Measurements from ENCODE around the gene MAGI2. TPM values are rescaled to one million over a fixed set of nuclear protein-coding genes. Genes with fewer than 3 reads are reported as not detected.

Gene MAGI2
- polyA plus RNA-seq, 1 experiment = 0.81 TPM

- H3K36me3 ChIP-seq (ENCODE audit: control insufficient read depth, insufficient read depth, low read length) = no peaks in the 10 kb centered on the region
- no peaks in the 10 kb centered on the region for H3K27me3 ChIP-seq (ENCODE audit: control insufficient read depth, insufficient read depth, low read length)
- ChIA-PET CTCF (no interaction called here), POLR2A (no interaction called here)
- no peak overlapping the region for H3K4me3 ChIP-seq (ENCODE audit: low read depth, low read length)
- DNase-seq (ENCODE audit: low read depth) = no peak
- TF ChIP-seq CTCF (IDR thresholded peaks at IDR 0.05; ENCODE audit: insufficient read depth, low read depth, low read length) = no peak
Measured at GRCh38 chr7:78055599-78055998, 1397.9 kb downstream of the MAGI2 start.

GRCh38 chr7:78055001-78055573 is 1398.4 kb downstream of the MAGI2 start:
- ChIA-PET POLR2A (no interaction called here), CTCF (interaction anchor here (0.6 kb wide), 1 partner anchor 52 kb away, joined by 3 read pairs; no protein-coding TSS in a partner anchor)
- Histone ChIP-seq H3K27me3 (ENCODE audit: control insufficient read depth, insufficient read depth, low read length) (no peaks in the 10 kb centered on the region), H3K4me3 (ENCODE audit: low read depth, low read length) (no peak overlapping the region), H3K36me3 (ENCODE audit: control insufficient read depth, insufficient read depth, low read length) (no peaks in the 10 kb centered on the region)
- no peak for DNase-seq (ENCODE audit: low read depth)
- no peak for TF ChIP-seq CTCF (IDR thresholded peaks at IDR 0.05; ENCODE audit: insufficient read depth, low read depth, low read length)

GRCh38 chr7:78052112-78052511 is 1401.4 kb downstream of the MAGI2 start:
- ChIA-PET POLR2A (no interaction called here), CTCF (interaction anchor here (0.7 to 1.5 kb wide), 2 partner anchors 12 to 85 kb away, joined by 3 to 4 read pairs; no protein-coding TSS in a partner anchor)
- Histone ChIP-seq H3K4me3 (ENCODE audit: low read depth, low read length) (no peak overlapping the region), H3K36me3 (ENCODE audit: control insufficient read depth, insufficient read depth, low read length) (no peaks in the 10 kb centered on the region), H3K27me3 (ENCODE audit: control insufficient read depth, insufficient read depth, low read length) (no peaks in the 10 kb centered on the region)
- no peak for TF ChIP-seq CTCF (IDR thresholded peaks at IDR 0.05; ENCODE audit: insufficient read depth, low read depth, low read length)
- no peak for DNase-seq (ENCODE audit: low read depth)

- CTCF ChIA-PET = no interaction called here
- POLR2A ChIA-PET = no interaction called here
- Histone ChIP-seq H3K27me3 (ENCODE audit: control insufficient read depth, insufficient read depth, low read length) (no peaks in the 10 kb centered on the region), H3K36me3 (ENCODE audit: control insufficient read depth, insufficient read depth, low read length) (no peaks in the 10 kb centered on the region), H3K4me3 (ENCODE audit: low read depth, low read length) (no peak overlapping the region)
- DNase-seq (ENCODE audit: low read depth) = no peak
- no peak for TF ChIP-seq CTCF (IDR thresholded peaks at IDR 0.05; ENCODE audit: insufficient read depth, low read depth, low read length)
Measured at GRCh38 chr7:78047800-78048199, 1405.7 kb downstream of the MAGI2 start.

- no peaks in the 10 kb centered on the region for H3K27me3 ChIP-seq (ENCODE audit: control insufficient read depth, insufficient read depth, low read length)
- no peak overlapping the region for H3K4me3 ChIP-seq (ENCODE audit: low read depth, low read length)
- no peak for DNase-seq (ENCODE audit: low read depth)
- ChIA-PET CTCF (interaction anchor here (1.2 to 1.7 kb wide), 2 partner anchors 11 kb away, joined by 3 read pairs; no protein-coding TSS in a partner anchor), POLR2A (no interaction called here)
- TF ChIP-seq CTCF (IDR thresholded peaks at IDR 0.05; ENCODE audit: insufficient read depth, low read depth, low read length) = no peak
- no peaks in the 10 kb centered on the region for H3K36me3 ChIP-seq (ENCODE audit: control insufficient read depth, insufficient read depth, low read length)
Measured at GRCh38 chr7:78043159-78043558, 1410.3 kb downstream of the MAGI2 start.

Measured in BJ (cell line).